Spinal cord (tissue), 10 donors: Measurements from ENCODE around the gene CNTLN. TPM values are rescaled to one million over a fixed set of nuclear protein-coding genes. Genes with fewer than 3 reads are reported as not detected.
A peak's percentile ranks its signal among the peaks of the same experiment; 100 is the strongest.
"Not testable (repeated sequence)": the region's sequence is repeated elsewhere in the genome, so short reads cannot be mapped to it uniquely, and the experiment has no call there.

Experiments
- DNase-seq, 6 donors: peaks; one replicate each; pipeline versions ENCODE4 v3.0.0 to v3.0.0-alpha.2; 2013 to 2015; ENCODE audit warnings: low spot score in 6 of 6, low read depth in 4 of 6
- H3K27ac ChIP-seq: one replicate; pipeline ENCODE4 v1.5.1; 2013; ENCODE audit warnings: low read depth, low read length, control low read depth
- H3K27me3 ChIP-seq: one replicate; pipeline ENCODE4 v1.6.1; 2013; ENCODE audit warnings: low read length; ENCODE audit not compliant: control insufficient read depth, insufficient read depth
- H3K36me3 ChIP-seq: one replicate; pipeline ENCODE4 v1.6.1; 2013; ENCODE audit warnings: low read length; ENCODE audit not compliant: control insufficient read depth, insufficient read depth
- H3K4me1 ChIP-seq: one replicate; pipeline ENCODE4 v1.6.1; 2013; ENCODE audit warnings: low read length; ENCODE audit not compliant: control insufficient read depth, insufficient read depth
- H3K4me3 ChIP-seq: one replicate; pipeline ENCODE4 v1.5.1; 2013; ENCODE audit warnings: low read depth, low read length, control low read depth
- H3K9me3 ChIP-seq: one replicate; pipeline ENCODE4 v1.6.1; 2013; ENCODE audit warnings: low read length; ENCODE audit not compliant: control insufficient read depth, insufficient read depth
- WGBS: methylation state at CpG from one replicate; pipeline ENCODE4 v1.1.5; 2013; ENCODE audit warnings: missing lambda C conversion rate; ENCODE audit not compliant: insufficient coverage; 5-methylcytosine and 5-hydroxymethylcytosine counted together
- polyA plus RNA-seq, 2 donors: library from polyadenylated mRNA; unstranded; fragments of 120-200 nt; gene quantifications; one replicate each; pipeline ENCODE4 v1.2.1, GENCODE V29; 2013; ENCODE audit not compliant: insufficient read length in 2 of 2
- total RNA-seq, 2 donors: library from RNA; depleted of rRNA in 1 of 2; stranded (reverse); fragments of 120-200 nt in 1 of 2; fragments of >200 nt in 1 of 2; gene quantifications; one replicate each; pipeline versions ENCODE4 v1.2.3 to v1.2.4, GENCODE V29; 2013 to 2014
- donor health status: healthy.

CNTLN gene
- total and polyA plus RNA-seq, 4 donors = 7.4 to 21.7 (median 13.8) TPM

- Histone ChIP-seq H3K4me3 (no peak overlapping the region), H3K27me3 (no peaks in the 10 kb centered on the region), H3K4me1 (no peaks in the 10 kb centered on the region), H3K9me3 (peaks cover 2% of the 10 kb centered on the region), H3K27ac (no peak overlapping the region), H3K36me3 (no peaks in the 10 kb centered on the region)
- peak in 1 of 6 donors; percentile 13 for DNase-seq
Observed at GRCh38 chr9:17387565-17387964, 252.7 kb downstream of the CNTLN start.

DNA sequence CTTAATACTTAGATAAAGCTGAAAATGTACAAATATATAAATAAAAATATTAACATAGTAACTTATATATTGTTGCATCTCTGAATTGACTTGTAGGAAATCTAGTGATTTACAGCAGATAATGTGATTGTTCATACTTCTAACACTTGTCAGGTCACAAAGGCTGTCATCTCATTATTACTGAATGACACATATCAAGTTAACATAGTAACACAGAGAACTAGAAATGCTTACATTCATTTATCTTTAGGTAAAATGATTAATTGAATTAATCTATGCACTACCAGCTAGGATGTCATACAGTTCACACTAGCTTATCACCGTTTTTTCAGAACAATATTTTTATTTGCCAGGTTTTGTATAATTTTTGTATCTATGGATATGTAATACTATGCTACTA, 254.2 kb downstream of the CNTLN start:
- no peak for DNase-seq
- Histone ChIP-seq H3K4me1 (no peaks in the 10 kb centered on the region), H3K9me3 (peaks cover 2% of the 10 kb centered on the region), H3K27me3 (no peaks in the 10 kb centered on the region), H3K4me3 (no peak overlapping the region), H3K36me3 (no peaks in the 10 kb centered on the region), H3K27ac (no peak overlapping the region)
- WGBS = no CpG with 5 or more reads among the region's 1 CpG

- H3K27ac ChIP-seq = no peak overlapping the region
- no peaks in the 10 kb centered on the region for H3K4me1 ChIP-seq
- H3K9me3 ChIP-seq = no peaks in the 10 kb centered on the region
- no peak overlapping the region for H3K4me3 ChIP-seq
- peak in 2 of 6 donors; percentile 35 to 68 for DNase-seq
- no peaks in the 10 kb centered on the region for H3K27me3 ChIP-seq
- no peaks in the 10 kb centered on the region for H3K36me3 ChIP-seq
- 26% methylated on average over 4 of the region's 7 CpGs for WGBS
Observed at GRCh38 chr9:17394881-17395510, 260.2 kb downstream of the CNTLN start.

DNA sequence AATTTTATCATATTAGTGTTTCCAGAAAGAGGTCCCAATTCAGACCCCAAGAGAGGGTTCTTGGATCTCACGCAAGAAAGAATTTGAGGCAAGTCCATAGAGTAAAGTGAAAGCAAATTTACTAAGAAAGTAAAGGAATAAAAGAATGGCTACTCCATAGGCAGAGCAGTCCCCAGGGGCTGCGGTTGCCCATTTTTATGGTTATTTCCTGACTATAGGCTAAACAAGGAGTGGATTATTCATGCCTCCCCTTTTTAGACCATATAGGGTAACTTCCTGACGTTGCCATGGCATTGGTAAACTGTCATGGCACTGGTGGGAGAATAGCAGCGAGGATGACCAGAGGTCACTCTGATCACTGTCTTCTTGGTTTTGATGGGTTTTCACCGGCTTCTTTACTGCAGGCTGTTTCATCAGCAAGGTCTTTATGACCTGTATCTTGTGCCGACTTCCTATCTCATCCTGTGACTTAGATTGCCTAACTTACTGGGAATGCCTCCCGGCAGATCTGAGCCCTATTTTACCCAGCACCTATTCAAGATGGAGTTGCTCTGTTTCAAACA, 262.4 kb downstream of the CNTLN start:
- 74% methylated on average over 5 of the region's 7 CpGs for WGBS
- H3K27ac ChIP-seq, H3K4me3 ChIP-seq, H3K27me3 ChIP-seq, H3K4me1 ChIP-seq, H3K9me3 ChIP-seq, DNase-seq, H3K36me3 ChIP-seq: not testable (repeated sequence)

DNA sequence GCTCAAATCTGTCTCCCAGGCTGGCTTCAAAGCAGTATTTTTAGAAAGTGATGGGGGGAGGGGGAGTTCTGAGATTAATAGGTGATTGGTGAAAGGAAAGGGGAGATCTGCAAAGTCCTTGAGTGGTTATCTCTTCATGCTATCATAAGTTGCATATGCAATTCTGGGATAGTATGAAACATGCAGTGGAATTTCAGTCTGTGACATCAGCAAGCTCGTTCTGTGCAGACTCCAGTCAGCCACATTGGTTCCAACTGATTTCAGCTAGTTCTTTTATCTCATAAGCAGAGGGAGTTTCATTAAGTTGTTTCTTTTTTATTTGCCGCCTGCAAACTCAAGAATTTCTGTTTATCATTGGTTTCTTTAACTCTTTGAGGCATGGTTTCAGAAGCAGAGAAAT, 263.5 kb downstream of the CNTLN start:
- peak in 1 of 6 donors; percentile 17 for DNase-seq
- Histone ChIP-seq H3K4me1 (no peaks in the 10 kb centered on the region), H3K36me3 (no peaks in the 10 kb centered on the region), H3K9me3 (no peaks in the 10 kb centered on the region), H3K27me3 (no peaks in the 10 kb centered on the region), H3K27ac (no peak overlapping the region), H3K4me3 (no peak overlapping the region)
- no CpG with 5 or more reads among the region's 2 CpGs for WGBS

DNA sequence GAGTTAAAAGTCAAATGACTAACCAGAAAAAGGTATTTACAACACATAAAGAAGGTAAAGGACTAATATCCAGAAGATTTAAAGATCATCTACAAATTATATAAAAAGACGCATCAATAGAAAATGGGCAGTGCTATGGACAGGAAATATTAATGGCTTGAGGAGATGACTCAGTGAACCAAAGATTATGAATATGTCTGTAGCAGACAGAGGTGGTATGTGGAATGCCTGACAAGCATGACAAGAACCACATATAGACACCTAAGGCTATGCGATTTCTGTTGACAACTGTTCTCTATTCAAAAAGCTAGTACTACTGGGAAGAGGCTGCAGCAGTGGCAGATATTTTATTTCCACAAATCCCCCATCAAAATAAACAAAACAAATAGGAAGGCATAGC, 267.0 kb downstream of the CNTLN start:
- no peak overlapping the region for H3K27ac ChIP-seq
- no peak overlapping the region for H3K4me3 ChIP-seq
- no peaks in the 10 kb centered on the region for H3K9me3 ChIP-seq
- no CpG with 5 or more reads among the region's 2 CpGs for WGBS
- H3K36me3 ChIP-seq = no peaks in the 10 kb centered on the region
- H3K27me3 ChIP-seq = no peaks in the 10 kb centered on the region
- no peak for DNase-seq
- no peaks in the 10 kb centered on the region for H3K4me1 ChIP-seq

GRCh38 chr9:17402309-17402708, 267.5 kb downstream of the CNTLN start:
- H3K36me3 ChIP-seq = no peaks in the 10 kb centered on the region
- WGBS = no CpG with 5 or more reads among the region's 2 CpGs
- H3K9me3 ChIP-seq = no peaks in the 10 kb centered on the region
- no peak overlapping the region for H3K4me3 ChIP-seq
- H3K4me1 ChIP-seq = no peaks in the 10 kb centered on the region
- H3K27me3 ChIP-seq = no peaks in the 10 kb centered on the region
- peak in 1 of 6 donors; percentile 12 for DNase-seq
- H3K27ac ChIP-seq = no peak overlapping the region

GRCh38 chr9:17403539-17403938, 268.7 kb downstream of the CNTLN start:
- WGBS = 100% methylated on average over 3 of the region's 6 CpGs
- Histone ChIP-seq H3K9me3 (no peaks in the 10 kb centered on the region), H3K27ac (no peak overlapping the region), H3K4me3 (no peak overlapping the region), H3K36me3 (no peaks in the 10 kb centered on the region), H3K4me1 (no peaks in the 10 kb centered on the region), H3K27me3 (no peaks in the 10 kb centered on the region)
- DNase-seq = no peak

DNA sequence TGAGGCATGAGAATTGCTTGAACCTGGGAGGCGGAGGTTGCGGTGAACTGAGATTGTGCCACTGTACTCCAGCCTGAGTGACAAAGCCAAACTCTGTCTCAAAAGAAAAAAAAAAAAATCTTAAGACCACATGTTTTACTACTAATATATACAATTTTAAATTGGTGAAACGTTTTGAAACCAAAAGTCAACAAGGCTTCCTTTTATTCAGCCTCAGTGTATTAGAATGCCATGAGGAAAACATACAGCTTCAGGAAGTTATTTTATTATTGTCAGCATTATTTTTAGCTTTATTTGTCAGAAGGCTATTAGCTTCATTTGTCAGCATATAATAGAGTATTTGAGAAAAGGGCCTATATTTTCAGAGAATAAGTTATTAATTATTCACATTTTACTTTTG, 280.1 kb downstream of the CNTLN start:
- Histone ChIP-seq H3K9me3 (no peaks in the 10 kb centered on the region), H3K4me3 (no peak overlapping the region), H3K4me1 (no peaks in the 10 kb centered on the region), H3K36me3 (peaks cover 4% of the 10 kb centered on the region), H3K27me3 (no peaks in the 10 kb centered on the region), H3K27ac (no peak overlapping the region)
- WGBS = no CpG with 5 or more reads among the region's 3 CpGs
- DNase-seq = no peak

DNA sequence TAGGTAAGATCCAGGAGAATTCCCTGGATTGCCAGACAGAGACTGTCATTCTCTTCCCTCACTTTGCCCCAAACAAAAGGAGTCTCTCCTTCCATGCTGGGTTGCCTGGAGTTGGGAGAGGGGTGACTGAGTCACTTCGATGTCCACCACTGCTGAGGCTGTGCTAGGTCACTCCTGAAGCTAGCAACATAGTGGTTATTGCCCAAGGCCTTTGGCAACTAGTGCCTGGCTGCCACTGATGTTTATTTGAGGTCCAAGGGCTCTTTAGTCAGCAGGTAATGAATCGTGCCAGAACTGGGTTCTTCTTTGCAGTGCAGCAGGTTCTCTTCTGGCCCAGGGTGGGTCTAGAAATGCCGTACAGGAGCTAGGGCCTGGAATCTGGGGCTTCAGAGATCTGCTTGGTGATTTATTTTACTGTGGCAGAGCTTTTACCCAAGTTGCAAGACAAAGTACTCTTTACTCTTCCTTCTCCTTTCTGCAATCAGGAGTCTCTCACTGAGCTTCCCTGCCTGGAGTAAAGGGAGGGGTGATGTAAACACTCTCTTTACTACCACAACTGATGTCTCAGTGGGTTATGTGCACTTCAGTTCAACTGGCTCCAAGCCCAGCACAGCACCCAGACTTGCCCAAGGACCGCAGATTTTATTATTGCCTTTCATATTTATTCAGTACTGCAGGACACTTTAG, 288.3 kb downstream of the CNTLN start:
- 90% methylated on average over 2 of the region's 4 CpGs for WGBS
- DNase-seq = no peak
- Histone ChIP-seq H3K27ac (no peak overlapping the region), H3K9me3 (no peaks in the 10 kb centered on the region), H3K4me1 (no peaks in the 10 kb centered on the region), H3K36me3 (no peaks in the 10 kb centered on the region), H3K27me3 (no peaks in the 10 kb centered on the region), H3K4me3 (no peak overlapping the region)
